Measurements from ENCODE around the gene ALKBH2. TPM values are rescaled to one million over a fixed set of nuclear protein-coding genes. Genes with fewer than 3 reads are reported as not detected.

Gene ALKBH2
- total RNA-seq, 1 donor from 2014 or later: 18.6 TPM

GRCh38 chr12:109115404-109115757 is 22.1 kb upstream of the ALKBH2 start:
- DNase-seq (ENCODE audit: low spot score): no peak

GRCh38 chr12:109114644-109115043 is 21.4 kb upstream of the ALKBH2 start:
- no peak for DNase-seq (ENCODE audit: low spot score)

GRCh38 chr12:109113661-109114321 is 20.5 kb upstream of the ALKBH2 start:
- DNase-seq (ENCODE audit: low spot score): no peak

GRCh38 chr12:109112720-109113465 is 19.6 kb upstream of the ALKBH2 start:
- no peak for DNase-seq (ENCODE audit: low spot score)

GRCh38 chr12:109110988-109111495 is 17.8 kb upstream of the ALKBH2 start:
- DNase-seq (ENCODE audit: low spot score): peak; percentile 94

- no peak for DNase-seq (ENCODE audit: low spot score)
These were observed 16.6 kb upstream of the ALKBH2 start for GRCh38 chr12:109109746-109110350.

- DNase-seq (ENCODE audit: low spot score): no peak
These were observed 11.9 kb upstream of the ALKBH2 start for GRCh38 chr12:109105176-109105575.

GRCh38 chr12:109102491-109102890 is 9.2 kb upstream of the ALKBH2 start:
- no peak for DNase-seq (ENCODE audit: low spot score)

GRCh38 chr12:109100741-109101140 is 7.5 kb upstream of the ALKBH2 start:
- DNase-seq (ENCODE audit: low spot score): no peak

GRCh38 chr12:109099431-109100020 is 6.3 kb upstream of the ALKBH2 start:
- DNase-seq (ENCODE audit: low spot score): peak; percentile 69

GRCh38 chr12:109098651-109099050 is 5.4 kb upstream of the ALKBH2 start:
- no peak for DNase-seq (ENCODE audit: low spot score)

GRCh38 chr12:109098183-109098604 is 4.9 kb upstream of the ALKBH2 start:
- peak; percentile 91 for DNase-seq (ENCODE audit: low spot score)

GRCh38 chr12:109097435-109098182 is 4.3 kb upstream of the ALKBH2 start, which contains the start of gene UNG:
TSS of gene UNG (plus strand) at chr12:109097597. CDS start at chr12:109097680, 83 bp downstream.
- peak; percentile 99 for DNase-seq (ENCODE audit: low spot score)

- no peak for DNase-seq (ENCODE audit: low spot score)
These were observed 3.8 kb upstream of the ALKBH2 start for GRCh38 chr12:109097140-109097434.

GRCh38 chr12:109092497-109093021 is 713 bp downstream of the ALKBH2 start:
- no peak for DNase-seq (ENCODE audit: low spot score)

- DNase-seq (ENCODE audit: low spot score): no peak
These were observed 3.6 kb downstream of the ALKBH2 start for GRCh38 chr12:109089683-109090082.

- DNase-seq (ENCODE audit: low spot score): no peak
These were observed 4.5 kb downstream of the ALKBH2 start for GRCh38 chr12:109088818-109089217.

- DNase-seq (ENCODE audit: low spot score): no peak
These were observed 6.0 kb downstream of the ALKBH2 start for GRCh38 chr12:109087250-109087649.

GRCh38 chr12:109085590-109085989 is 7.7 kb downstream of the ALKBH2 start:
- DNase-seq (ENCODE audit: low spot score): no peak

- DNase-seq (ENCODE audit: low spot score): no peak
These were observed 8.8 kb downstream of the ALKBH2 start for GRCh38 chr12:109084425-109084824.

- DNase-seq (ENCODE audit: low spot score): no peak
These were observed 10.5 kb downstream of the ALKBH2 start for GRCh38 chr12:109082751-109083150.
